A673 (cell line): ENCODE measurements around the gene RBFOX2. TPM values are rescaled to one million over a fixed set of nuclear protein-coding genes. Genes with fewer than 3 reads are reported as not detected.

ENCODE experiments used
- BruUV-seq: library from RNA; stranded (reverse); fragments of 400-500 nt; replicated peaks from 2 replicates; lab custom pipeline; 2021; lab: Mats Ljungman, UMichigan
- CTCF ChIA-PET: fragments of 300-600 bp; sonication (Branson Sonifier 250); formaldehyde crosslinking; loops from one replicate; lab custom pipeline; 2022; ENCODE audit warnings: antibody characterized with exemption; lab: Charles Lee
- POLR2A ChIA-PET: fragments of 300-600 bp; sonication (Branson Sonifier 250); formaldehyde crosslinking; loops from one replicate; lab custom pipeline; 2022; ENCODE audit warnings: antibody characterized with exemption; ENCODE audit not compliant: low non-redundant PET; lab: Charles Lee
- DNase-seq: peaks from one replicate; pipeline ENCODE4 v3.0.0-alpha.2; 2015; ENCODE audit warnings: low spot score
- H3K27ac ChIP-seq: fragments of 200-600 bp; sonication (generic); 2 replicates; pipeline ENCODE4 v1.5.1; 2016; ENCODE audit warnings: mixed run types, low read depth, mild to moderate bottlenecking, mixed read lengths, antibody characterized with exemption, low read length; ENCODE audit not compliant: poor library complexity, severe bottlenecking
- H3K27me3 ChIP-seq: fragments of 200-600 bp; sonication (generic); replicated peaks from 2 replicates; pipeline ENCODE4 v1.6.1; 2017; ENCODE audit warnings: mixed run types, low read depth, mild to moderate bottlenecking, mixed read lengths, antibody characterized with exemption, low read length; ENCODE audit not compliant: insufficient read depth, poor library complexity
- H3K36me3 ChIP-seq: fragments of 200-600 bp; sonication (generic); 2 replicates; pipeline ENCODE4 v1.6.1; 2016; ENCODE audit warnings: mixed run types, mild to moderate bottlenecking, mixed read lengths, antibody characterized with exemption, low read length; ENCODE audit not compliant: insufficient read depth, poor library complexity, severe bottlenecking
- H3K4me1 ChIP-seq: fragments of 200-600 bp; sonication (generic); 2 replicates; pipeline ENCODE4 v1.6.1; 2017; ENCODE audit warnings: mixed run types, mild to moderate bottlenecking, mixed read lengths, antibody characterized with exemption, low read length; ENCODE audit not compliant: insufficient read depth, poor library complexity, severe bottlenecking
- H3K4me3 ChIP-seq: fragments of 200-600 bp; sonication (generic); 2 replicates; pipeline ENCODE4 v1.5.1; 2016; ENCODE audit warnings: low read depth, mixed run types, mild to moderate bottlenecking, mixed read lengths, low read length; ENCODE audit not compliant: poor library complexity, severe bottlenecking
- H3K9me3 ChIP-seq: fragments of 200-600 bp; sonication (generic); 2 replicates; pipeline ENCODE4 v1.6.1; 2016; ENCODE audit warnings: mixed run types, low read depth, mild to moderate bottlenecking, mixed read lengths, antibody characterized with exemption, low read length; ENCODE audit not compliant: poor library complexity, severe bottlenecking
- EZH2 ChIP-seq: fragments of 200-600 bp; sonication (generic); IDR thresholded peaks from 2 replicates; pipeline ENCODE4 v1.6.1; 2017; ENCODE audit warnings: borderline replicate concordance, low read depth, mild to moderate bottlenecking, mixed read lengths, antibody characterized with exemption, low read length; ENCODE audit not compliant: poor library complexity, severe bottlenecking
- intact Hi-C: fragments of 100-400 bp; cut with micrococcal nuclease; formaldehyde crosslinking; loops from one replicate; pipeline ENCODE4 v1.10.0; 2022; ENCODE audit not compliant: unreplicated experiment
- total RNA-seq: library from RNA; stranded (reverse); gene quantifications from 2 replicates; pipeline ENCODE4 v1.2.3, GENCODE V29; 2021
- TF ChIP-seq, protein P1 (sequence below): fragments of 300-800, 200-600 bp; sonication (generic); conservative IDR thresholded peaks from 2 replicates; pipeline ENCODE4 v1.5.1; 2017; ENCODE audit warnings: low read depth, mild to moderate bottlenecking, antibody characterized with exemption, low read length, moderate library complexity, mixed read lengths

The RBFOX2 gene
- total RNA-seq, 1 experiment from 2014 or later: 142 TPM

GRCh38 chr22:36036167-36036624, 7.6 kb upstream of the RBFOX2 start:
- Histone ChIP-seq H3K4me1 (no peaks in the 10 kb centered on the region), H3K27me3 (no peaks in the 10 kb centered on the region), H3K4me3 (no peak overlapping the region), H3K27ac (no peak overlapping the region), H3K36me3 (no peaks in the 10 kb centered on the region), H3K9me3 (no peaks in the 10 kb centered on the region)
- intact Hi-C loops: no loop called here
- POLR2A ChIA-PET: no interaction called here
- CTCF ChIA-PET: no interaction called here
- no peak for DNase-seq
- no TSS peak for BruUV-seq
- TF ChIP-seq EZH2: no peak
- TF ChIP-seq, protein P1, sequence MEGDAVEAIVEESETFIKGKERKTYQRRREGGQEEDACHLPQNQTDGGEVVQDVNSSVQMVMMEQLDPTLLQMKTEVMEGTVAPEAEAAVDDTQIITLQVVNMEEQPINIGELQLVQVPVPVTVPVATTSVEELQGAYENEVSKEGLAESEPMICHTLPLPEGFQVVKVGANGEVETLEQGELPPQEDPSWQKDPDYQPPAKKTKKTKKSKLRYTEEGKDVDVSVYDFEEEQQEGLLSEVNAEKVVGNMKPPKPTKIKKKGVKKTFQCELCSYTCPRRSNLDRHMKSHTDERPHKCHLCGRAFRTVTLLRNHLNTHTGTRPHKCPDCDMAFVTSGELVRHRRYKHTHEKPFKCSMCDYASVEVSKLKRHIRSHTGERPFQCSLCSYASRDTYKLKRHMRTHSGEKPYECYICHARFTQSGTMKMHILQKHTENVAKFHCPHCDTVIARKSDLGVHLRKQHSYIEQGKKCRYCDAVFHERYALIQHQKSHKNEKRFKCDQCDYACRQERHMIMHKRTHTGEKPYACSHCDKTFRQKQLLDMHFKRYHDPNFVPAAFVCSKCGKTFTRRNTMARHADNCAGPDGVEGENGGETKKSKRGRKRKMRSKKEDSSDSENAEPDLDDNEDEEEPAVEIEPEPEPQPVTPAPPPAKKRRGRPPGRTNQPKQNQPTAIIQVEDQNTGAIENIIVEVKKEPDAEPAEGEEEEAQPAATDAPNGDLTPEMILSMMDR: no peak

- Histone ChIP-seq H3K36me3 (no peaks in the 10 kb centered on the region), H3K4me3 (no peak overlapping the region), H3K27ac (no peak overlapping the region), H3K4me1 (no peaks in the 10 kb centered on the region), H3K27me3 (no peaks in the 10 kb centered on the region), H3K9me3 (no peaks in the 10 kb centered on the region)
- CTCF ChIA-PET: no interaction called here
- BruUV-seq: no TSS peak
- POLR2A ChIA-PET: no interaction called here
- intact Hi-C loops: no loop called here
- no peak for DNase-seq
- no peak for TF ChIP-seq EZH2
- TF ChIP-seq, protein P1: no peak
Measured at GRCh38 chr22:36032611-36033010, 4.0 kb upstream of the RBFOX2 start.

GRCh38 chr22:36029406-36029755, 757 bp upstream of the RBFOX2 start:
- Histone ChIP-seq H3K9me3 (no peaks in the 10 kb centered on the region), H3K27ac (peak overlapping the region; percentile 67), H3K4me3 (peak overlapping the region; percentile 89), H3K4me1 (peaks cover 17% of the 10 kb centered on the region), H3K27me3 (no peaks in the 10 kb centered on the region), H3K36me3 (peaks cover 6% of the 10 kb centered on the region)
- TF ChIP-seq, protein P1: no peak
- TF ChIP-seq EZH2: no peak
- CTCF ChIA-PET: interaction anchor here (0.6 to 1.8 kb wide), 3 partner anchors 36 to 441 kb away, joined by 3 to 13 read pairs (median 10); no protein-coding TSS in a partner anchor
- no peak for DNase-seq
- BruUV-seq: no TSS peak
- POLR2A ChIA-PET: no interaction called here
- intact Hi-C loops: loop anchor here (5.0 kb wide), 2 partner anchors 57 to 107 kb away; no protein-coding TSS in a partner anchor
